IPS-18c (cell line): ENCODE data around the gene PDCD11.
"Not testable (repeated sequence)": the region's sequence is repeated elsewhere in the genome, so short reads cannot be mapped to it uniquely, and the experiment has no call there.

Experiments used
- H3K4me3 ChIP-seq: 2 replicates; pipeline ENCODE4 v1.7.0; 2013; ENCODE audit warnings: low read depth, mild to moderate bottlenecking, low read length, moderate library complexity; ENCODE audit not compliant: insufficient read depth
- H3K9me3 ChIP-seq: one replicate; pipeline ENCODE4 v1.6.1; 2013; ENCODE audit warnings: mild to moderate bottlenecking, low read length, moderate library complexity; ENCODE audit not compliant: control insufficient read depth, insufficient read depth

PDCD11 gene

GRCh38 chr10:103413564-103413963 lies 17.1 kb downstream of the PDCD11 start:
- Histone ChIP-seq H3K4me3 (no peak overlapping the region), H3K9me3 (no peaks in the 10 kb centered on the region)

- Histone ChIP-seq H3K4me3 (no peak overlapping the region), H3K9me3 (no peaks in the 10 kb centered on the region)
These were observed 19.2 kb downstream of the PDCD11 start for GRCh38 chr10:103415581-103415980.

GRCh38 chr10:103416436-103417147 lies 20.2 kb downstream of the PDCD11 start:
- Histone ChIP-seq H3K9me3 (no peaks in the 10 kb centered on the region), H3K4me3 (no peak overlapping the region)

- H3K9me3 ChIP-seq, H3K4me3 ChIP-seq: not testable (repeated sequence)
These were observed 20.7 kb downstream of the PDCD11 start for GRCh38 chr10:103417148-103417469.

GRCh38 chr10:103417601-103418000 lies 21.2 kb downstream of the PDCD11 start:
- Histone ChIP-seq H3K9me3 (no peaks in the 10 kb centered on the region), H3K4me3 (no peak overlapping the region)

- Histone ChIP-seq H3K9me3 (no peaks in the 10 kb centered on the region), H3K4me3 (no peak overlapping the region)
These were observed 22.7 kb downstream of the PDCD11 start for GRCh38 chr10:103419101-103419500.

- Histone ChIP-seq H3K4me3 (no peak overlapping the region), H3K9me3 (peaks cover 2% of the 10 kb centered on the region)
These were observed 27.3 kb downstream of the PDCD11 start for GRCh38 chr10:103423748-103424147.

- peaks cover 2% of the 10 kb centered on the region for H3K9me3 ChIP-seq
- no peak overlapping the region for H3K4me3 ChIP-seq
These were observed 31.4 kb downstream of the PDCD11 start for GRCh38 chr10:103427866-103428265.

GRCh38 chr10:103428989-103429643 lies 32.7 kb downstream of the PDCD11 start:
- Histone ChIP-seq H3K9me3 (peaks cover 2% of the 10 kb centered on the region), H3K4me3 (no peak overlapping the region)

GRCh38 chr10:103429647-103430046 lies 33.2 kb downstream of the PDCD11 start:
- no peak overlapping the region for H3K4me3 ChIP-seq
- H3K9me3 ChIP-seq: peaks cover 2% of the 10 kb centered on the region

- Histone ChIP-seq H3K9me3 (no peaks in the 10 kb centered on the region), H3K4me3 (no peak overlapping the region)
These were observed 35.5 kb downstream of the PDCD11 start for GRCh38 chr10:103431902-103432301.

GRCh38 chr10:103433858-103434257 lies 37.4 kb downstream of the PDCD11 start:
- Histone ChIP-seq H3K9me3 (no peaks in the 10 kb centered on the region), H3K4me3 (no peak overlapping the region)

- peaks cover 3% of the 10 kb centered on the region for H3K9me3 ChIP-seq
- no peak overlapping the region for H3K4me3 ChIP-seq
These were observed 43.4 kb downstream of the PDCD11 start for GRCh38 chr10:103439776-103440175.

- Histone ChIP-seq H3K9me3 (peaks cover 3% of the 10 kb centered on the region), H3K4me3 (no peak overlapping the region)
These were observed 44.0 kb downstream of the PDCD11 start for GRCh38 chr10:103440416-103440815.

GRCh38 chr10:103441206-103441605 lies 44.8 kb downstream of the PDCD11 start:
- H3K9me3 ChIP-seq: peaks cover 3% of the 10 kb centered on the region
- no peak overlapping the region for H3K4me3 ChIP-seq

GRCh38 chr10:103441611-103442010 lies 45.2 kb downstream of the PDCD11 start:
- H3K4me3 ChIP-seq: no peak overlapping the region
- H3K9me3 ChIP-seq: peaks cover 3% of the 10 kb centered on the region

- Histone ChIP-seq H3K9me3 (peaks cover 3% of the 10 kb centered on the region), H3K4me3 (no peak overlapping the region)
These were observed 45.6 kb downstream of the PDCD11 start for GRCh38 chr10:103442031-103442461.

GRCh38 chr10:103443475-103444185 lies 47.2 kb downstream of the PDCD11 start:
- Histone ChIP-seq H3K4me3 (no peak overlapping the region), H3K9me3 (peaks cover 3% of the 10 kb centered on the region)
